ENCODE data around the gene CPS1. TPM values are rescaled to one million over a fixed set of nuclear protein-coding genes. Genes with fewer than 3 reads are reported as not detected.

CPS1 gene
- 1 to 10 TPM; 3.8 to 5.7 (median 4.6) TPM for polyA plus RNA-seq (ENCODE audit: insufficient read length in 4 of 4)

DNA sequence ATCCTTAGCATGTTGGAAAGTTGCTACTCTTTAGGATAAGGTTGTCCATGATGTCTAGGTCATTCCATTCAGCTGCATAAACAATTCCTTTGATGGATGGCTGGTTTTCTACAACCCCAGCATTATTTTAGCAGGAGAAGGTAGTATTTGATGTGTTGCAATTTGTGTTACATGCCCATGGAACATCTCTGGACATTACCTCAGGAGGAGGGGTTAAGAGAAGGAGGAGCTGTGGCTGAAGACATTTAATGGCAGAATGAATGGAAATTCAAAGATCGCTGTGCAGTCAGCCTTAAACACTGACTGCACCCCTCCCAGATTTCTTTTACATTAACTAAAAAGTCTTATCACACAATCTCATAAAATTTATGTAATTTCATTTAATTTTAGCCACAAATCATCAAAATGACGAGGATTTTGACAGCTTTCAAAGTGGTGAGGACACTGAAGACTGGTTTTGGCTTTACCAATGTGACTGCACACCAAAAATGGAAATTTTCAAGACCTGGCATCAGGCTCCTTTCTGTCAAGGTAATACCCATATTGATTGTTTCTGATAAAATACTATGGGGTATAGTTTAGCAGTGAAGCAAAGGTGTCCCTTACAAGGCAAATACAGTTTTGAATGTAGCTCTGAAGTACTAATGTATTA is at the start of gene CPS1:
Gene CPS1, plus strand, starts transcription at position 271 of the 652 bp plus-strand sequence. Its CDS starts 135 bp downstream, at position 406.
- DNase-seq (ENCODE audit: low read depth in 4 of 4, low spot score in 3 of 4) = no peak

DNA sequence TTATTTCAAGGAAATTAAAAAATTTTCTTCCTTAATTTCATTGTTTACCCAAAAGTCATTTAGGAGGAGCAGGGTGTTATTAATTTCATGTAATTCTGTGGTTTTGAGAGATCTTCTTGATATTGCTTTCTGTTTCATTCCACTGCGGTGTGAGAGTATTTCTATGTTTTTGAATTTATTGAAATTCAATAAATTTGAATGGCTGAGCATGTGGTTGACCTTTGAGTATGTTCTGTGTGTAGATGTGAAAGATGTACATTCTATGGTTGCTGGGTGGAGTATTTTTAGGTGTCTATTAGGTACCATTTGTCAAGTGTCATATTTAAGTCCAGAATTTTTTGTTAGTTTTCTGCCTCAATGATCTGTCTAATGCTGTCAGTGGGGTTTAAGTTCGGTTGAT is 40.5 kb upstream of the CPS1 start:
- no peak for DNase-seq (ENCODE audit: low read depth in 4 of 4, low spot score in 3 of 4)

DNA sequence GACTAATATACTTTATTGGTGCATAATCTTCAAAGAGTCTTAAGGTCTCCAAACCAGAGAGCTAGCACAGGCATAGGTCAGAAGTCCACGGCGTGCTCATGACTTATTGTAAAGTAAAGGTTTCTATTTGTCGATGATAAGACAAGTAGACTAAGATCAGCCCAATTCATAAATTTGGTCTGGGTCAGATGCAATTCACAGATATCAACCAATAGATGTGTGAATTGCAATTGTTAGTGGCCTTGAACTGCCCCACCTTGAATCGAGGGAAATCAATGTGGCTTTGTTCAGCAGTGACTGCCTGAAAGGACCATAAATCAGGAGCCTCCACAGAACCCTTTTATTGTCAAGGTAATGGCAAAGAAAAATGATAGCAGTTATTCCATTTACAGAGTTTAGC is 39.1 kb upstream of the CPS1 start:
- no peak for DNase-seq (ENCODE audit: low read depth in 4 of 4, low spot score in 3 of 4)

DNA sequence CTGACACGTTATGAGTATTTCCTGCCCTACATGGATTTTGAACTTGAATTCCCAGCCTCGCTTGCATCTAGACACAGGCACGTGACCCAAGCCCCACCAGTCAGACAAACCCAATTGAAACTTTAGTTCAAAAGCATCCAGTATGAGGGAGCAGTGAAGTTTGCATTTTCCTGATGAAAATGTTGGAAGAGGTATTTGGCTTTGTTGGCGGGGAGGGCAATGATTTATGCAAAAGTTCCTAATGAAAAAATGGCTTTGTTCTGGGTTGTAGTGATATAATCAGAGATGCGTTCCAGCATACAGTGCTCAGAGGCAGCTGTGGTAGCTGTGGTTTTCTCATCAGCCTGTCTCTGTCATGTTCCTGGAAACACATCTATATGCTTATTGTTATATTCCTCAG is 36.8 kb upstream of the CPS1 start:
- no peak for DNase-seq (ENCODE audit: low read depth in 4 of 4, low spot score in 3 of 4)

DNA sequence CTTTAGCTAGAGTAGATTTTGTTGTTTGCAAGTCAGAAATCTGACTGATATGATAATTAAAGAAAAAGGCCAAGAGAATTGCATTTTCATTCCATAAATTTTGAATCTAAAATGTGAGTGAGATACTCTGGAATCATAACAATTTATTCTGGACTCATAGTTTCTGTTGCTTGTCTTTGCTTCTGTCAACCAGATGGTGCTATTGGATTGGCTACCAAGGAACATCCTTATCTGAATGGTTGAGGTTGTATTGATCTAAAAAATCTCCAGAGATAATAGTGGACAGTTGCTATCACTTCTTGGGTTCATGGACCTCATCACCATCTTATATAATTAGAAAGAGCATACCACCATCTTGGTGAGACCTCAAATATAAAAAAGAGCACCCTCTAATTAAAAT is 34.0 kb upstream of the CPS1 start:
- no peak for DNase-seq (ENCODE audit: low read depth in 4 of 4, low spot score in 3 of 4)

DNA sequence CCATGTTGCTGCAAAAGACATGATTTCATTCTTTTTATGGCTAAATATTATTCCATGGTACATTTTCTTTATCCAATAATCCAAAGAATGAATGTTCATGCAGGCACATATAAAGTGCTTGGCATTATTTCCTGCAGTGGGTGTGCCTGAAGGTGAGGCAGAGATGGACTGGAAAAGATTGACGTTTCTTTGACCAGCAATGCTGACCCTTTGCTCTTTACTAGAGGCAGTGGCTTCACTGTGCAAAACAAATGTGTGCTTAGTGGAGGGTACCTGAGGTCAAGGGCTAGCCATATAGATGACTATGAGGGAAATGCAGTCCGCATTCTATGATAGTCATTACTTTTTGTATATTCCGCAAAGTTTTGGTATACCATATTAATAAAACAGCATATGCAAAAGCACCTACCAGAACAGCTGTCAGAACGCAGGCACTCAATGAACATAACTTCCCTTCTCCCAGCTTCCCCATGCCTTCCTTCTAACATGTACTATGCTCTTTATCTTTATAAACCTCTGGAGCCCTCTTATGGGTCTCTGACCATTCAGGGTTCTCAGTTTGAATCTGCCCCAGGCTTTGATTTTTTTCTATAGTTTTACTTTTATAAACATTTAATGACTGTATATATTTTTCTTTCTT is 32.6 kb upstream of the CPS1 start:
- no peak for DNase-seq (ENCODE audit: low read depth in 4 of 4, low spot score in 3 of 4)

DNA sequence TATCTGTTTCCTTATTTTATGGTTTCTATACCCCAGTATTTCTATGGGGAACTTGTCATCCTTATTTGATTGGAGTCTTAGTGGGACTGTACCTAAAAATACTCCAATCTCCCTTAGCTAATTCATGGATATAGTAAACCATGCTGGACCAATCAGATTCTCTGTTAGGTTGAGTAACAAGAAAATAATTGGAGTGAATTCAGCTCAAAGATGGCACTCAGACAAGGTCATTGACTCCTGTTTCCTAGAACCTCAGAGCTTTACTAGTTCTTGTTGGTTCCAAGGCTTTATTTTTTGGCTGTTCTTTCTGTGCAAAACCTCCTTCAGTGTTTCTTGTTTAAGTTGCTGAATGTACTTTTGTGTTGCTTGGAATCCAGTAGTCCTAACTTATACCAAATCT is 31.9 kb upstream of the CPS1 start:
- DNase-seq (ENCODE audit: low read depth in 4 of 4, low spot score in 3 of 4) = no peak

DNA sequence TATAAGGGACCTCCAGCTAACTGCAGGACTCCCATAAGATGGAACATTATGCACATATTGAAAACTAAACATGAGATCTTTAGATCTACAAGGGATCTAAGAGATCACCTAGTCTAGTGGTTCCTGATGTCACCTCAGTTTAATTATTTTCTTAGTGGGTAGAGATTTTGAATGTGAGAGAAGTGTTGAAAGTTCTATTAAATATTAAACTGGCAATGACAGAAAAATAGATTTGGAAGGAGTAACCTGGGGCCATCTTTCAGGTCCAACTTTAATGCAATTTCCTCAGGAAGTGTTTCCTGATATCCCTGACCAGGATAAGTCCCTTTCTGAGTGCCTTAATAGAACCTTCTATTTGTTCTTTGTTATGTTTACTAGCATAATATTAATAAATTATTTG is 29.1 kb upstream of the CPS1 start:
- DNase-seq (ENCODE audit: low read depth in 4 of 4, low spot score in 3 of 4) = no peak

DNA sequence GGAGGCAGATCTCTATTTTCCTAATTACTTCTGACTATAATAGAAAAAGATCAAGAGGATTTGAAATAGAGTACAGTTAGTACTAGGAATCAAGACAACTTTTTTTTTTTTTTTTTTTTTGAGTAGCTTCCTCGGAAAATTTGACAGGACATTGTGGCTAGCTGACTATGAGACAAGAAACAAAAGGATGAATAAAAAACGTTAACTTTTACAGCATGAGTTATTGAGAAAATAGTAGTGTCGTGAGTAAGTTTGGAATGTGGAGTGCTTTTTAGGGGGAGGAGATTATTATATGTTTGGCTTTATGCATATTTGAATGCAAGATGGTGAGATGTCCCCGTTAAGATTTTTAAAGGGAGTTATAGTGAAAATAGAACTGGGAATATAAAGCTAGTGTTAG is 27.7 kb upstream of the CPS1 start:
- no peak for DNase-seq (ENCODE audit: low read depth in 4 of 4, low spot score in 3 of 4)

DNA sequence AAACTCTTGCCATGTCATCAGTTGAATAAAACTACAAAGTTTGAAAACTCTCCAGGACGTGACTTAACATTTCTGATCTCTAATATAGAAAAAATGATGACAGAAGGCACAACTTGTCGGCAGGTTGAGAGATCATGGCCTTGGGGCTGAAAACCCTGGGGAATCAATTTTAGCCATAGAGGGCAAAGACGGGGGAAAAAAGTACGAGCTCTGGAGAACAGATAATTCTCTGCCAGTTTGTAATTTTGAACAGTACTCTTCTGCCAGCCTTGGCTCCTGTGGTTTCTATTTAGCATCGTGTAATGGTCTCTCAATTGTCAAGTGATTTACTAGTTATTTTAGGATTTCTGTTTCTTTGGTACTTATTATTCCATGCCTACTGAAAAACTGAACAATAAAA is 25.3 kb upstream of the CPS1 start:
- no peak for DNase-seq (ENCODE audit: low read depth in 4 of 4, low spot score in 3 of 4)

DNA sequence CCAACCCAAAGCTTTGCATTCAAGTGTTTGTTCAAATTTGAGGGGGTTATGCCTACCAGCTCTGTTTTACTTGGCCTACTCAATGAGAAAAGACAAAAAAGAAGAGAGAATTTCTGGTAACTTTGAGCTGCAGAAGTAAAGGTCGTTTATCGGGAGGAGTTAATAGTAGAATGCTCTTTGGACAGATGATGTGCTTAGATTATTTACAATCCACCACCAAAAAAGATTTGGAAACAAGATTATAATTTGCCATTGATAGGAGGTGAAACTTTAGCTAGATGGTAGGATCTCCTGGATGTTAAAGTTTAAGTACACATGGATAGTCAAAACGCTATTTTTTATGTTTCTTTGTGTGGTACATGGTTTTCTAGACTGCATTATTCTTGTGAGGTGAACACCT is 24.9 kb upstream of the CPS1 start:
- no peak for DNase-seq (ENCODE audit: low read depth in 4 of 4, low spot score in 3 of 4)

DNA sequence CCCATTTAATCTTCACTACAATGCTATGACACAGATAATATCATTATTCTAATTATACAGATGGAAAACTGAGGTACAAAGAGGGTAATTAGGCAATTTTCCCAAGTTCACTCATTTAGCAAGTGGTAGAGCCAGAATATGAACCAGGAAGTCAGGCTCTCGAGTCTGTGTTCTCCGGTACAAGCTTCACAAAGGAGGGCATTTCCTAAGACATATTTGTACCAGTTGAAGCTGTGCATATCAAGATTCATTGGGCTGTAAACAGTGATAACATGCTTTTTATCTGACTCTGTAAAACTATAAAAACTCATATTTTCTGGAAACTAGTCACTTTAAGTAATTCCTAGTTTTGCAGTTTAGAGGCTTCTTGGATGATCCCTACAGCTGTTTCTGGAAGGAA is 23.0 kb upstream of the CPS1 start:
- DNase-seq (ENCODE audit: low read depth in 4 of 4, low spot score in 3 of 4) = no peak

DNA sequence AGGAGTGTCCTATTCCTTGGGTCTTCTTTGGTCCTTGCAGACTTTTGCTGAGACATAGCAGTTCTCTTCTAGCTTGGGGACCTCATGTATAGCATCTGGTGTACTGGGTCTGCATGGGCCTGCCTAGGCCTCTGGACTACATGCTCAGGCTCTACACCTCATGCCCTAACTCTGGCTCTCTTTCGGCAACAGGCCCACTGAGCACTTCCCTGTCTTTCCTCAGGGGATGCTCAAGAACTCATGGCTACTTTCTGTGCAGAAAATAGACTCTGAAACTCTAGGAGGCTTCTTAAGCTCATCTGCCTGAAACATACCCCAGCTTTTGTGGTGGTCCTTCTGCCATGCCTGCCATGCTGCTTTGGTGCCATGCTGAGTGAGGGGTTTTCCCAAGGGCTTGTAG is 21.5 kb upstream of the CPS1 start:
- no peak for DNase-seq (ENCODE audit: low read depth in 4 of 4, low spot score in 3 of 4)

DNA sequence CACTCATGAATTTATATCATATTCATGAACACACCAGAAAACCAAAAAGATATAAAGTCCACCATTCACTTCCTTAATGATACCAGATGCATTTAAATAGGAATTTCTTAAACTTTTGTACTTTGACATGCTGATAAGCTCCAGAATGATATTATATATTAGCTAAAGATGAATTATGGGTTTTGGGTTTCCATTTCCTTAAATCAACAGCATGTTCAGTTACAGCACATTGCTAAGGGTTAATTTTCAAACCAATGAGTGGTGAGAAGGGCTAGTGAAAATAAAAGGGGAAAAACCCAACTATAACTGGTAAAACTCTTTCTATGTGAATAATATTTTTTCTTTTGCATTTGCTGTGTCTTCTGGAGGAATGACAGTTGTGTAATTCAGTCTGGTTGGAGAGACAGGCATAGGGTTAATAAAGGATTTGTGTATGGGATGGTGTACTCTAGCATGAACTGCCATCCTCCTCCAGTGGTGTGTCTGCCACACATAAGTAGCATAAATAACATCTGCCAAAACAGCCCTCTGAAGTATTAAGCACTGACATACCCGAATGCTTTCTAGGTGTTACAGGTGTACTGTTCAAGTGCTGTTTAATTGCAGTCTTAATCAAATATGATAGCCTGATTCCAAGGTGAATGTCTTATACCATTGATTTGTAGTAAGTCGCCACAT is 19.3 kb upstream of the CPS1 start:
- DNase-seq (ENCODE audit: low read depth in 4 of 4, low spot score in 3 of 4) = no peak

DNA sequence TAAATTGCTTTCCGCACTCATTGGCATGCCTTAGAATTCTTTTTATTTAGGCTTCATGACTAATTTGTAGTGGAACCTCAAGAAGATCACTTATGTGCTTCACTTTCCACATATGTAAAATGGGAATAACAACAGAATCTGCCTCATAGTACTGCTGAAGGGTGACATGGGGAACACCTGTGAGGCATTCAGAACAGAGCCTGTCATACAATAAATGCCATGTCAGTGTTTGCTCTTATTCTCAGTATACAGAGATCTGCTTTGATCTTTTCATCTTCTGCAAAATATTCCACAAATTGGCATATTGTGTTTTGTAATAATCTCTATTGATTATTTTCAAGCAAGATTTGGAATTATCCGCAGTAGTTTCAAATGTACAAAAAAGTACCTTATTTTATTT is 17.4 kb upstream of the CPS1 start:
- no peak for DNase-seq (ENCODE audit: low read depth in 4 of 4, low spot score in 3 of 4)

DNA sequence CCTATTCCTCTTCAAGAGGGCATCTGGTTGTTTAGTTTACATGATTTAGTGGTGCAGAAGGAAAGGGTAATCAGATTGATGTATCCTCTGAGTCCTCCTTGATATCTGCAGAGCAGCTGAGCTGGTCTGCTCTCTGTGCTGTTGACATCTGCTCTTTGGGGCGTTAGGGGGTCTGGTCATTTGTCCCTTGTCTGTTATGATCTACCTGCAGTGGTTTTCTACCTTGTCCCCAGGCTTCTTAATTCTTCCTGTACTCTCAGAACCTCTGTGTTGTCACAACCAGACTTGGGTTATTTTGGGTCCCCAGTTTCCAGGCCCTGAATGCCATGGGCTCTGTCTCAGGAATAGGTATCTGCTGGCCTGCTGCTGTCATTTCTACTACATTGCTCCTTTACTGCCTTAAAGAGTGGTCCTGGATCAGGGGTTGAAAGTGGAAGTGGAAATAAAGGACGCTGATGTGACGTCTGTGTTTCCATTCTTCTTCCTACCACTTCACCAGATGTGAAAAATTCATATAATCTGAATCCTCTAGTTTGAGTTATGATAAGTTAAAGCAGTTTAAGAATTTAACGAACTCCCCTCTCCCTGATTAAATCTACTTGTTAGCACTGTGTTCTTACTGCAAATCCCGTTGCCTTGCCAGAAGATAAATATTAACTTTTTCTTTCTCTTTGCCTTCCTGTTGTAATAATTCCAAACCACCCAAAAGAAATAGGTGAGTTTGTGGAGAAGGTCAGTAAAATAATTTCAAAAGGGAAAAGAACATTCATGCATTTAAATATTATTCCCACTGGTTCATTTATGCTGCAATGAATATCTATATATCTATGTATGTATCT is 16.6 kb upstream of the CPS1 start:
- DNase-seq (ENCODE audit: low read depth in 4 of 4, low spot score in 3 of 4) = no peak

DNA sequence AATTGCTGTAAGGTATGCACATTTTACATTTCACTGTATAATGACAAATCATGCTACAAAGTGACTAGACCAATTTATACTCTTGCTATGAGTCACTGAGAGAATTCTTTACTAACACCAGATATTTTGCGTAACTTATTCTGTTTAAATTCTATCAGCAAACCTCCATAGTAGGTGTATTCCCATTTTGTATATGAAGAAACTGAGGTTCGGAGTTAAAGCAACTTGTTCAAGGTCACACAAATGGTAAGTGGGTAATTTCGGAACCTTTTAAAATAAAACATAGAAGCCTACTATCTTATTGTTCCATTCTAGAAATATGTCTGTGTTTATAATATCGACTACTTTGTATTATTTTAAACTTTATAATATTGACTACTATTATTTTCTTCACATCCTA is 15.9 kb upstream of the CPS1 start:
- DNase-seq (ENCODE audit: low read depth in 4 of 4, low spot score in 3 of 4) = no peak

DNA sequence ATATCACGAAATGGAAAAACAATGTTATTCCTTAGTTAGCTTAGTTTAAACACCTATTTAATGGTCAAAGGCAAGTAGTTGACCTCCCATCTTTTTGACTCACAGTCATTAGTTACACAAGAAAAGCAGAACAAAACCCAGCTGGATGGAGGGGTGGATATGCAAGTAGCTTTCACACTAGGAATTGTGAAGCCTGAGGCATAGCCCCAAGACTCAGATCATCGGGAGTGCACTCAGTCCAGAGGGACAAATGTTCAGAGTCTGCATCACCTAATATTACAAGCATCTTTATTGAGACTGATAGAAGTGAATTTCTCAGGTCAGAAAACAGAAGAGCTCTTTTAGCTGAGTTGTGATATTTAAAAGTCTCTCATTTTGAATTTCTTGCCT is 15.5 kb upstream of the CPS1 start:
- no peak for DNase-seq (ENCODE audit: low read depth in 4 of 4, low spot score in 3 of 4)

DNA sequence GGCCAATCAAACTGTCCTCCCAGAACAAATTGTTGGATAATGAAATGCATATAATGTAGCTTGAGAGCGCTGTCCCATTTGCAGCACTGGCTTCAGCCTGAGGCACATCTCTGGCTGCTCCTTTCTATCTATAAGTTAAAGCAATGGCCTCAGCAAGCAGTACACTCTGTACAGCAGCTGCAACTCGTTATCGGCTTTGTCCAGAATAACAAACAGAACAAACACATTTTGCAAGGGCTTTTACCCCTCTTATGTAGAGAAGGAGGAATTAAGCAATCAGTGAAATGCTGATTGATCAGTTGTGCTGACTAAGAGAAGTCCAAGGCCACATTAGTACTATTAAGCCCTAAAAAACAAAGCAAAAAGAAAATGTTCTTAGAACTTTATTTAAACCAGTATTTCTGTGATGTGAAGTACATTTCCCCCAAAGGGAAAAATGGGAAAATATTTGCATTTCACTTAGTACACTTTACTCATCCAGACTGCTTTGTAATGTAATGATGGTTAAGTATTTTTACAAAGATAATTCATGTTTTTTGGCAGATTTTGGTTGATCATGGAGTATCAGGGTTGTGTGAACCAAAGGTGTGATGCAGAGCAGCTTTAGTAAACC is 15.0 kb upstream of the CPS1 start:
- DNase-seq (ENCODE audit: low read depth in 4 of 4, low spot score in 3 of 4) = no peak

DNA sequence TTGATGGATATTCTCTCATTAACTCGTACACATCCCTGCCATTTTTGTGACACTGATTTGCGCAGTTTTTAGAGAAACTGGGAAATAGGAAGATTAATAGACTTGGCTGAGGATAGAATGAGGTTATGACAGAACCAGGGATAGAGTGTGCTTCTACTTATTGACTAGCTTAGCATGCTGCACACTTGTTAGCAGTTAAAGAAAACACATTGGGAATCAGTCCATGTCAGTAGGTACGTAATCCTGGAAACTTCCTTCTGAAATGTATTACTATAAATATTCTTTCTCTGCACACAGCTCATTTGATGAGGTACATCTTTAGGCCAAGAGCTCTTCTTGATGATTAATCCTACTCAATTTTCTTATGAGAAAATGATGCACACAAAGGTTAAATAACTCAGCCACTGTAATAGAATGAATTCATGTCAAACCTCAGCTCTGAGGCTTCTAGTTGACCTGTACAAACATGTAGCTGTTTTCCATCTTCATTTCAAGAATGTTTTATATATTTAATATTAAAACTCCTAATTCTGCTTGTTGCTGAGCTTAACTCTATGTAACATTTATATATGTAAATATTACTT is 12.3 kb upstream of the CPS1 start:
- no peak for DNase-seq (ENCODE audit: low read depth in 4 of 4, low spot score in 3 of 4)

DNA sequence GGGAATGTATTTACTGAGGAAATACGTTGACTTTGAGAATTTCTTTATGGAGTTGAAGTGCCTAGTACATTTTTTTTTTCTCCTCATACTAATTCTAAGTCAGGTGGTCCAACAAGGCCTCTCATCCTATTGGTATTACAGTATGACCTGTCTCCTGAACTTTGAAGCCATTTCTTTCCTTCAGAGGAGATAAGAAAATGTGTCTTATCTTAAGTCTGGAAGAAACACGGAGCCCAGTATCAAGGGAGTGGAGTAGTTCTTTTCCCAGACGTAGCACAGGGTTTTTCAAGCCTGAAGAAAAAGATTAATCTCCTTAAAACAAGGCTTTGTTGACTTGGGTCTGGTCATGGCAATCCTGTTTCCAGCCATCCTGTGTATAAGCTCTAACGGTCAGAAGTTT is 11.6 kb upstream of the CPS1 start:
- no peak for DNase-seq (ENCODE audit: low read depth in 4 of 4, low spot score in 3 of 4)

All from right renal pelvis (tissue), 4 donors.